Measurements from ENCODE around the gene CELF1.

- no peak for TF ChIP-seq TEAD4 (IDR thresholded peaks at IDR 0.05)
- no peak for TF ChIP-seq CEBPB (IDR thresholded peaks at IDR 0.05)
- no peak for TF ChIP-seq EGR1 (IDR thresholded peaks at IDR 0.05)
- no peak for TF ChIP-seq ZBTB7A (IDR thresholded peaks at IDR 0.05; ENCODE audit: low read depth)
Measured at GRCh38 chr11:47523490-47524225, 29.3 kb downstream of the CELF1 start.

Data from Ishikawa (cell line).